BJ (cell line): ENCODE results near the gene CD6. TPM values are rescaled to one million over a fixed set of nuclear protein-coding genes. Genes with fewer than 3 reads are reported as not detected.

Experiments used
- CTCF ChIA-PET: fragments of 350-600 bp; formaldehyde crosslinking; extraction: SDS; loops from one replicate; lab custom pipeline; 2021; ENCODE audit warnings: antibody characterized with exemption, inconsistent platforms; lab: Yijun Ruan, JAX
- POLR2A ChIA-PET: fragments of 300-600 bp; sonication (Branson Sonifier 250); formaldehyde crosslinking; extraction: SDS; loops from one replicate; lab custom pipeline; 2021; ENCODE audit warnings: antibody characterized with exemption; lab: Charles Lee
- DNase-seq: peaks from one replicate; pipeline ENCODE4 v3.0.0-alpha.2; 2011; ENCODE audit warnings: low read depth
- H3K27me3 ChIP-seq: 2 replicates; pipeline ENCODE4 v1.6.0; 2011; ENCODE audit warnings: low read length; ENCODE audit not compliant: control insufficient read depth, insufficient read depth
- H3K36me3 ChIP-seq: 2 replicates; pipeline ENCODE4 v1.5.1; 2011; ENCODE audit warnings: low read length; ENCODE audit not compliant: control insufficient read depth, insufficient read depth
- H3K4me3 ChIP-seq: 2 replicates; pipeline ENCODE4 v1.5.1; 2011; ENCODE audit warnings: low read depth, mild to moderate bottlenecking, control low read depth, low read length
- CTCF ChIP-seq: IDR thresholded peaks from 2 replicates; pipeline ENCODE4 v1.5.1; 2011; ENCODE audit warnings: low read depth, mild to moderate bottlenecking, control low read depth, inconsistent platforms, low read length, moderate library complexity; ENCODE audit not compliant: insufficient read depth
- polyA plus RNA-seq: library from polyadenylated mRNA; depleted of rRNA; stranded (reverse); fragments of >200 nt; gene quantifications from 2 replicates; pipeline ENCODE4 v1.2.3, GENCODE V29; 2011

The CD6 gene
- polyA plus RNA-seq, 1 experiment = not detected

- ChIA-PET CTCF (interaction anchor here (0.9 kb wide), 1 partner anchor 140 kb away, joined by 4 read pairs; no protein-coding TSS in a partner anchor), POLR2A (no interaction called here)
- no peaks in the 10 kb centered on the region for H3K36me3 ChIP-seq
- H3K27me3 ChIP-seq = peaks cover 8% of the 10 kb centered on the region
- no peak for TF ChIP-seq CTCF
- DNase-seq = no peak
- H3K4me3 ChIP-seq = no peak overlapping the region
These were observed 75.4 kb downstream of the CD6 start for GRCh38 chr11:61046833-61047232.

GRCh38 chr11:61048368-61049062, 77.0 kb downstream of the CD6 start:
- H3K27me3 ChIP-seq = peaks cover 8% of the 10 kb centered on the region
- no peak for TF ChIP-seq CTCF
- no peak for DNase-seq
- ChIA-PET CTCF (interaction anchor here (1.0 to 1.4 kb wide), 2 partner anchors 9 to 19 kb away, joined by 3 read pairs; no protein-coding TSS in a partner anchor), POLR2A (no interaction called here)
- H3K36me3 ChIP-seq = no peaks in the 10 kb centered on the region
- no peak overlapping the region for H3K4me3 ChIP-seq

- Histone ChIP-seq H3K36me3 (no peaks in the 10 kb centered on the region), H3K4me3 (no peak overlapping the region), H3K27me3 (peaks cover 8% of the 10 kb centered on the region)
- TF ChIP-seq CTCF = no peak
- ChIA-PET POLR2A (no interaction called here), CTCF (interaction anchor here (0.6 to 1.4 kb wide), 3 partner anchors 8 to 226 kb away, joined by 3 read pairs; no protein-coding TSS in a partner anchor)
- no peak for DNase-seq
These were observed 77.5 kb downstream of the CD6 start for GRCh38 chr11:61049063-61049377.

- peaks cover 8% of the 10 kb centered on the region for H3K27me3 ChIP-seq
- no peak for DNase-seq
- H3K4me3 ChIP-seq = no peak overlapping the region
- ChIA-PET CTCF (no interaction called here), POLR2A (no interaction called here)
- no peaks in the 10 kb centered on the region for H3K36me3 ChIP-seq
- no peak for TF ChIP-seq CTCF
These were observed 78.4 kb downstream of the CD6 start for GRCh38 chr11:61049859-61050258.

- Histone ChIP-seq H3K36me3 (no peaks in the 10 kb centered on the region), H3K27me3 (peaks cover 8% of the 10 kb centered on the region), H3K4me3 (no peak overlapping the region)
- CTCF ChIA-PET = no interaction called here
- TF ChIP-seq CTCF = no peak
- DNase-seq = no peak
- POLR2A ChIA-PET = no interaction called here
These were observed 80.9 kb downstream of the CD6 start for GRCh38 chr11:61052182-61052972.
